DMS53 treated with DMSO at 0.1 percent for 48 hours (cell line): ENCODE data around the gene SPINK1.
"Not testable (repeated sequence)": the region's sequence is repeated elsewhere in the genome, so short reads cannot be mapped to it uniquely, and the experiment has no call there.

Experiments used
- DNase-seq: peaks from one replicate; lab custom pipeline; 2025; ENCODE audit not compliant: unreplicated experiment; lab: John Stamatoyannopoulos, UW

Gene SPINK1

GRCh38 chr5:147831465-147831864, at the start of gene SPINK1:
Gene SPINK1, minus strand, starts transcription at chr5:147831671. Its CDS starts 94 bp downstream, at chr5:147831577.
- peak; percentile 83 for DNase-seq

DNA sequence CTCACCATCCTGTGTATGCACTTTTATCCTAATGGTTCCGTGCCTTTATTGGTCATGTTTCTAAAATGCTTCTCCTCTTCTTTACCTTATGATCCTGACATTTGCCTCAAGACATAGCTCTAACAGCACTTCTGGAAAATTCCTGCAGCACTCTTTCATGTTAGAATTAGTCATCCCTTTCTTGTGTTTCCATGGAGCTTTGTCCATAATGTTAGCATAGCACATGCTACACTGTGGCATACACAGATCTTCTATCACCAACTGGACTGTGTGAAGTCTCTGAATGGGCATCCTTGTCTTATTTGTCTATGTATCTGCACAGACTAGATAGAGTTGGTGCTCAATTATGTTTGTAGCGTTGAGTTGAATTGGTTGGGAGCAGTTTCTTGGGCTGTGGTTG, 49.0 kb upstream of the SPINK1 start:
- no peak for DNase-seq

GRCh38 chr5:147879784-147880183, 48.3 kb upstream of the SPINK1 start:
- no peak for DNase-seq

DNA sequence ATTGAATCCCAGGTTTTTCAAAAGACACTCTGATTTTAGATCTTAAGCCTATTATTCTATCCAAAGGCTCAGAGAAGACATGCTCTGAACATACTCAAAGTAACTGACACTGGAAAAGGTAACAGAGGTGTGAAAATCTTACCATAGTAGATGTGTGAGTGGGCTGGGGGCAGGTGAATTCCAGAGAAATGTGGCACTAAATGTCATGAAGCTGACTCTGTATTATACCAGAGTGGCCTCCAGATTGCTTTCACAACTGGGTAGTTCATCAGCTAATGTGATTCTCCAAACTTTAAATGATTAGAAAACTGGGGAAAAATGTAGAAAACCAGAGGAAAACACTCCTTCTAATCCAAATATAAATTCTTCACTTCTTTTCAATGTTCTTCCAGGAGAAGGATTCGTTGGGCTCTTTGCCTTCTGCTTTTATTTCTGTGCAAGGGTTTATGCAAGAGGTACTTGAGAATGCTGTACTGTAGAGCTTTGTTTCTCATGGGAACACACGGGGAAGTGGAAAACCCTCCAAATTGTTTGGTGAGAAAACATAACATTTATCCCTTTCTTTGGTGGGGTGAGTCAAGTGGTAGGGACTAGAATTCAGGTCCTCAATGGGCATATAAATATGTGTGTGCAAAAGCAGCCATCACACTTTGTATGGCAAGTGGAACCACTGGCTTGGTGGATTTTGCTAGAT, 46.7 kb upstream of the SPINK1 start, which contains the start of gene SCGB3A2:
SCGB3A2 (plus strand) TSS at position 646 of the 694 bp plus-strand sequence. CDS start 93 bp downstream, outside the sequence.
- DNase-seq = no peak

- no peak for DNase-seq
Measured at GRCh38 chr5:147876626-147877025, 45.2 kb upstream of the SPINK1 start.

GRCh38 chr5:147876141-147876540, 44.7 kb upstream of the SPINK1 start:
- DNase-seq = no peak

DNA sequence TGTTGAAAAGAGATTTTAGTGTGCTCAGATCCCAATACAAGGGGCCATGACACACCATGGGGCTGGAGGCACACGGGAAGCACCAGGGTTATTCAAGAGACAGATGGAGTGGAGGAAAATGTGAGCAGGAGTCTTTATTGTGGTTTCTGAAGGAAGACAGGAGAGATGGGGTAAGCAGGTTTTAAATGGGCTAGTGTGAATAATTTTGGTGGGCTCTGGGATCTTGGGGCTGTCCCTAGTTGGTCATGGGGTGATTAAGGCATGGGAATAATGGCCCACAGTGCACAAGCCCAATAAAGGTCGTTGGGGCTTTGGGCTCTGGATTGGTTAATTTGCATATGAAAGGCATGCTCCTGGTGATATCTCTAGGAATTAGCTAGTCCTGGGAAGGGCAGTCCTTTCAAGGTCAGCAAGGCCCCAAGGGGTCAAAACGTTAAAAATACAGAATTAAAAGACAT, 43.5 kb upstream of the SPINK1 start:
- no peak for DNase-seq

DNA sequence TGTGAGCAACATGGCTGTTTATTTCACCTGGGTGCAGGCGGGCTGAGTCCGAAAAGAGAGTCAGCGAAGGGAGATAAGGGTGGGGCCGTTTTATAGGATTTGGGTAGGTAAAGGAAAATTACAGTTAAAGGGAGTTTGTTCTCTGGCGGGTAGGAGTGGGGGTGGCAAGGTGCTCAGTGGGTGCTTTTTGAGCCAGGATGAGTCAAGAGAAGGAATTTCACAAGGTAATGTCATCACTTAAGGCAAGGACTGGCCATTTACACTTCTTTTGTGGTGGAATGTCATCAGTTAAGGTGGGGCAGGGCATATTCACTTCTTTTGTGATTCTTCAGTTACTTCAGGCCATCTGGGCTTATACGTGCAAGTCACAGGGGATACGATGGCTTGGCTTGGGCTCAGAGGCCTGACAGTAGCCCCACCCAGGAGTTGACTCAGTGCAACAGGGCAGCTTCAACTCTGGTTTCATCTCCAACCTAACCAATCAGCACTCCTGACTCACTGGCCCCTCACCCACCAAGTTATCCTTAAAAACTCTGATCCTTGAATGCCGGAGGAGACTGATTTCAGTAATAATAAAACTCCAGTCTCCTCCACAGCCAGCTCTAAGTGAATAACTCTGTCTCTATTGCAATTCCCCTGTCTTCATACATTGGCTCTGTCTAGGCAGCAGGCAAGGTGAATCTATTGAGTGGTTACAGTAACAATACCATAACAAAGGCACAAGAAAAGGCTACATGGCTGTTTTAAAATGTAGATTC, 42.8 kb upstream of the SPINK1 start:
- DNase-seq = not testable (repeated sequence)

DNA sequence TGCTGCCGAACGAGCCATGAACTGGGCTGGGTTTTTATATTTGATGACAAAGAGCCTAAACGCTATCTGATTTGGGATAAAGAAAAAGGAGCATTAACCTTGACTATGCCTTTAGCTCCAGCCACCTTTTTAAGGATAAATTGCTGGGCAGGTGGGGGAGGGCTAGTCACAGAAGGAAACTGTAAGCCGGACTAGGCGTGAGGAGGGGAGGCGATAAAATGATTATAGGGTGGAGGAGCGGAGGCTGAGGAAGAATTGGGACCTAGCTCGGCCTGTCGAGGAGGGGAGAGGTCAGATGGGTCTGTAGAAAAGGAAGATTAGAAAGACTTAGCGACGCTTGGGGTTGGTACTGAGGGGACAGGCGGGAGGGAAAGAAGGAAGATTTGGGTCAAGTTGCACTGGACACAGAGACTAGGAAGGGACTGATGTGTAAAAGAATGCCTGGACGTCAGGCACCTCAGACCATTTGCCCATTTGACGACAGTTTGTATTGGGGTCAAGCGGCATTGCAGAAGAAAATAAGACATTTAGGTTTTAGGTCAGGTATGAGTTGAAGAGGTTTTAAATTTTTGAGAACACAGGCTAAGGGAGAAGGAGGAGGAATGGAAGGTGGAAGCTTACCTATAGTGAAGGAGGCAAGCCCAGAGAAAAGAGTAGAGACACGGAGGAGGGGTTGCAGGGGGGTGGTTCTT, 41.4 kb upstream of the SPINK1 start:
- not testable (repeated sequence) for DNase-seq

GRCh38 chr5:147871980-147872549, 40.6 kb upstream of the SPINK1 start:
- DNase-seq = not testable (repeated sequence)

GRCh38 chr5:147869892-147870291, 38.4 kb upstream of the SPINK1 start:
- DNase-seq = not testable (repeated sequence)

DNA sequence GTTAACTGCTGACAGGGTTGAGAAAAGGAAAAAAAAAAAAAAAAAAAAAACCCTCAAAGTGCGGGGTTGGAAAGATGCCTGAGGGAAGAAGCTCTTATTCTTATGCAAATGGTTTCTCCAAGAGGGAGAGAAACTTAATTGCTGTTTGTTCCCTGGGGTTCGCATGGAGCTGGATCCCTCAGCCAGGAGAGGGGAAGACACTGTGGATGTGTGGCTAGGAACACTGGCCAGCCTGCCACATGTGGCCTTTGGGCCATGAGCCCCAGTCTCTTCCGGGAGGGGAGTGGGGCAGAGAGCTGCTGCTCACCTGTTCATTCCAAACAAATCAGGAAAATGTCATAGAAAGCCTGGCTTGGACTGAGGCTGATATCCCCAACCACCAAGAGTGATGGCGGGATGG, 37.6 kb upstream of the SPINK1 start:
- no peak for DNase-seq

- no peak for DNase-seq
Measured at GRCh38 chr5:147863454-147864158, 32.1 kb upstream of the SPINK1 start.

DNA sequence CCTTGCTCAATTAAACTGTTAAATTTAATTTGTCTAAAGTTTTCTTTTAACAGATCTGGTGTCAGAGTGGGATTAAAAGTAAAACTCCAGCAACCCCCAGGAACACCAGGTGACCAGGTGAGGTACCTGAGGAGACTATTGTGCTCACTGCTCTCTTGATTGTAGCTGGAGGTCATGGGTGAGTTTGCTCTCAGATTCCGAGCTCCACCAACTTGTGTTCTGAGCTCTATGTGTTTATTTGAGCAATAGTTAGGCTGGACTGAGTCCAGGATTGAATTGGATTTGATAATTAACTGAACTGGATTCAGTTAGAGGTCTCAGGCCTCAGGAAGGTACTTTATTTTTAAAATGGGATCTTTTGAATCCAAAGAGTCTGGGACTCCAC, 29.2 kb upstream of the SPINK1 start:
- DNase-seq = no peak

GRCh38 chr5:147859962-147860640, 28.6 kb upstream of the SPINK1 start:
- DNase-seq = no peak

DNA sequence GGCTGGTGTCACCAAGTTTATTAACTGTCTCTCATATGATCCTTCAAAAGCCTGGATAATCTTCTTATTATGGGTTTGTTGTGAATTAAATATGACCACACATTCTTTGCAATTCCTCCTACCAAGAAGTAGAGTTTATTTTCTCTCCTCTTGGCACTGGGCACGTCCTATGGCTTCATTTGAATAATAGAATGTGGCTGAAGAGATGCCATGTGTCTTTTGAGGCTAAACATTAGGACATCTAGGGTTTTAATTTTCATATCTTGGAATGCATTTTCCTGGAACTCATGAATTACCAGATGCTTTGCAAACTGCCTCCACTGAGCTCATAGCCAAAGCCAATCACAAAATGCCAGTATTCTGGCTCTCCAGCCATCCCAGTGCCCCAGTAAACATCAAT, 27.1 kb upstream of the SPINK1 start:
- no peak for DNase-seq

- peak; percentile 55 for DNase-seq
Measured at GRCh38 chr5:147857302-147858129, 26.0 kb upstream of the SPINK1 start.

- DNase-seq = no peak
Measured at GRCh38 chr5:147856801-147857200, 25.3 kb upstream of the SPINK1 start.

DNA sequence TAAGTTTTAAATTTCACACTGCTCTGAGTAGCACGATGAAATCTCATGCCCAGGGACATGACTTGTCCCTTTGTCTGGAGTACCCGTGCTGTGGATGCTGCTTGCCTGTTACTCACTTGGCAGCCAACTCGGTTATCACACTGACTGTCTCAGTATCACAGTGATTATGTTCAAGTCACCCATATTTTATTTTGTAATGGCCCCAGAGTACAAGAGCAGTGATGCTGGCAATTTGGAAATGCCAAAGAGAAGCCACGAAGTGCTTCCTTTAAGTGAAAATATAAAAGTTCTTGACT, 24.3 kb upstream of the SPINK1 start:
- no peak for DNase-seq
